Astrocyte (in vitro differentiated cells and primary cell): ENCODE measurements around the gene GRAP2.

ENCODE experiments used
- EZH2 ChIP-seq: IDR thresholded peaks from 2 replicates; pipeline ENCODE4 v1.6.1; 2012; ENCODE audit warnings: mild to moderate bottlenecking, low read length, inconsistent platforms; ENCODE audit not compliant: insufficient read depth
- TF ChIP-seq, protein P1 (sequence below): IDR thresholded peaks from 2 replicates; pipeline ENCODE4 v1.5.1; 2011; ENCODE audit warnings: low read depth, mild to moderate bottlenecking, inconsistent platforms, low read length, moderate library complexity; ENCODE audit not compliant: insufficient read depth

DNA sequence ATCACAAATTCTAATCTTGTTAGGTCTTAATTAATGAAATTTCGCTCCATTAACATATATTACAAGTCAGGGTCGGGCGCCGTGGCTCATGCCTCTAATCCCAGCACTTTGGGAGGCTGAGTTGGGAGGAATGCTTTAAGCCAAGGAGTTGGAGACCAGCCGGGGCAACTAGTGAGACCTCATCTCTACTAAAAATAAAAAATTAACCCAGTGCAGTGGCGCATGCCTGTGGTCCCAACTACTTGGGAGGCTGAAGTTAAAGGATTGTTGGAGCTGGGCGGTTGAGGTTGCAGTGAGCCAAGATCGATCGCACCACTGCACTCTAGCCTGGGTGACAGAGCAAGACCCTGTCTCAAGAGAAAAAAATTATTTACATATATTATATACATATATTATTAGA lies 61.2 kb downstream of the GRAP2 start:
- TF ChIP-seq, protein P1, sequence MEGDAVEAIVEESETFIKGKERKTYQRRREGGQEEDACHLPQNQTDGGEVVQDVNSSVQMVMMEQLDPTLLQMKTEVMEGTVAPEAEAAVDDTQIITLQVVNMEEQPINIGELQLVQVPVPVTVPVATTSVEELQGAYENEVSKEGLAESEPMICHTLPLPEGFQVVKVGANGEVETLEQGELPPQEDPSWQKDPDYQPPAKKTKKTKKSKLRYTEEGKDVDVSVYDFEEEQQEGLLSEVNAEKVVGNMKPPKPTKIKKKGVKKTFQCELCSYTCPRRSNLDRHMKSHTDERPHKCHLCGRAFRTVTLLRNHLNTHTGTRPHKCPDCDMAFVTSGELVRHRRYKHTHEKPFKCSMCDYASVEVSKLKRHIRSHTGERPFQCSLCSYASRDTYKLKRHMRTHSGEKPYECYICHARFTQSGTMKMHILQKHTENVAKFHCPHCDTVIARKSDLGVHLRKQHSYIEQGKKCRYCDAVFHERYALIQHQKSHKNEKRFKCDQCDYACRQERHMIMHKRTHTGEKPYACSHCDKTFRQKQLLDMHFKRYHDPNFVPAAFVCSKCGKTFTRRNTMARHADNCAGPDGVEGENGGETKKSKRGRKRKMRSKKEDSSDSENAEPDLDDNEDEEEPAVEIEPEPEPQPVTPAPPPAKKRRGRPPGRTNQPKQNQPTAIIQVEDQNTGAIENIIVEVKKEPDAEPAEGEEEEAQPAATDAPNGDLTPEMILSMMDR, result no peak
- TF ChIP-seq EZH2, result no peak
